SK-N-MC (cell line): ENCODE data around the gene CCDC54.

Experiments
- DNase-seq: peaks from one replicate; pipeline ENCODE4 v3.0.0-alpha.2; 2011; ENCODE audit warnings: low read depth, low spot score
- H3K27ac ChIP-seq: fragments of 200-600 bp; sonication (generic); 2 replicates; pipeline ENCODE4 v1.5.1; 2016; ENCODE audit warnings: mixed run types
- H3K36me3 ChIP-seq: fragments of 200-600 bp; sonication (generic); 2 replicates; pipeline ENCODE4 v1.6.1; 2017; ENCODE audit warnings: antibody characterized with exemption, low read length, mixed read lengths; ENCODE audit not compliant: insufficient read depth
- H3K4me3 ChIP-seq: fragments of 200-600 bp; sonication (generic); 2 replicates; pipeline ENCODE4 v1.5.1; 2016
- H3K9ac ChIP-seq: fragments of 200-600 bp; sonication (generic); 2 replicates; pipeline ENCODE4 v1.8.0; 2017; ENCODE audit warnings: mixed run types, mixed read lengths; ENCODE audit not compliant: insufficient read length
- H3K9me3 ChIP-seq: fragments of 200-600 bp; sonication (generic); 2 replicates; pipeline ENCODE4 v1.6.1; 2017; ENCODE audit warnings: low read depth, mild to moderate bottlenecking, antibody characterized with exemption, low read length, moderate library complexity, mixed read lengths
- EZH2 ChIP-seq: fragments of 200-600 bp; sonication (generic); IDR thresholded peaks from one replicate; pipeline ENCODE4 v1.6.1; 2017; ENCODE audit warnings: antibody characterized with exemption
- FOXP2 ChIP-seq: optimal IDR thresholded peaks from 2 replicates; pipeline ENCODE3; 2011; ENCODE audit warnings: mild to moderate bottlenecking, moderate library complexity; ENCODE audit not compliant: insufficient read depth; ENCODE audit errors: extremely low read length, control extremely low read depth
- POLR2AphosphoS5 ChIP-seq: IDR thresholded peaks from 2 replicates; pipeline ENCODE4 v1.6.1; 2012; ENCODE audit warnings: mild to moderate bottlenecking, low read depth, low read length, borderline replicate concordance

CCDC54 gene

GRCh38 chr3:107361633-107362032 is 15.6 kb upstream of the CCDC54 start:
- no peak for DNase-seq
- no peak overlapping the region for H3K4me3 ChIP-seq
- H3K36me3 ChIP-seq: no peaks in the 10 kb centered on the region
- no peak overlapping the region for H3K9ac ChIP-seq
- no peak for TF ChIP-seq FOXP2
- no peak for TF ChIP-seq EZH2
- TF ChIP-seq POLR2AphosphoS5: no peak
- no peaks in the 10 kb centered on the region for H3K9me3 ChIP-seq
- H3K27ac ChIP-seq: no peak overlapping the region

- Histone ChIP-seq H3K9me3 (no peaks in the 10 kb centered on the region), H3K27ac (no peak overlapping the region), H3K9ac (no peak overlapping the region), H3K36me3 (no peaks in the 10 kb centered on the region), H3K4me3 (no peak overlapping the region)
- no peak for TF ChIP-seq POLR2AphosphoS5
- no peak for TF ChIP-seq EZH2
- TF ChIP-seq FOXP2: no peak
- DNase-seq: no peak
Measured at GRCh38 chr3:107365051-107365450, 12.2 kb upstream of the CCDC54 start.

- Histone ChIP-seq H3K27ac (peak overlapping the region; percentile 81; the same call in 1 of the 2 replicates), H3K36me3 (no peaks in the 10 kb centered on the region)
- no peak for DNase-seq
Measured at GRCh38 chr3:107366766-107367165, 10.5 kb upstream of the CCDC54 start.

GRCh38 chr3:107367353-107367752 is 9.9 kb upstream of the CCDC54 start:
- Histone ChIP-seq H3K27ac (peak overlapping the region; percentile 81), H3K9ac (peak overlapping the region; percentile 46), H3K4me3 (0 out of 2 replicates have a peak overlapping the region, but pooled peaks have one; percentile 38), H3K36me3 (no peaks in the 10 kb centered on the region), H3K9me3 (no peaks in the 10 kb centered on the region)
- TF ChIP-seq POLR2AphosphoS5 (no peak; the same call in 1 of the 2 replicates), FOXP2 (no peak), EZH2 (no peak)
- DNase-seq: peak; percentile 67

More at GRCh38 chr3:107366766-107367165, 10.5 kb upstream of the CCDC54 start:
- H3K4me3 ChIP-seq: no peak overlapping the region
- no peak overlapping the region for H3K9ac ChIP-seq
- H3K9me3 ChIP-seq: no peaks in the 10 kb centered on the region
- no peak for TF ChIP-seq POLR2AphosphoS5
- no peak for TF ChIP-seq EZH2
- no peak for TF ChIP-seq FOXP2

- DNase-seq: no peak
- Histone ChIP-seq H3K36me3 (no peaks in the 10 kb centered on the region), H3K9ac (no peak overlapping the region), H3K4me3 (peak overlapping the region; percentile 35), H3K27ac (0 out of 2 replicates have a peak overlapping the region, but pooled peaks have one; percentile 33), H3K9me3 (no peaks in the 10 kb centered on the region)
- TF ChIP-seq POLR2AphosphoS5: no peak
- TF ChIP-seq FOXP2: no peak
- no peak for TF ChIP-seq EZH2
Measured at GRCh38 chr3:107368654-107369398, 8.4 kb upstream of the CCDC54 start.

GRCh38 chr3:107369791-107370190 is 7.4 kb upstream of the CCDC54 start:
- no peak for TF ChIP-seq FOXP2
- TF ChIP-seq POLR2AphosphoS5: no peak
- no peak for TF ChIP-seq EZH2
- no peak for DNase-seq
- H3K4me3 ChIP-seq: no peak overlapping the region
- no peak overlapping the region for H3K27ac ChIP-seq
- H3K36me3 ChIP-seq: no peaks in the 10 kb centered on the region
- no peaks in the 10 kb centered on the region for H3K9me3 ChIP-seq
- H3K9ac ChIP-seq: no peak overlapping the region

- TF ChIP-seq FOXP2: no peak
- no peak overlapping the region for H3K9ac ChIP-seq
- H3K9me3 ChIP-seq: no peaks in the 10 kb centered on the region
- H3K4me3 ChIP-seq: no peak overlapping the region
- H3K36me3 ChIP-seq: no peaks in the 10 kb centered on the region
- H3K27ac ChIP-seq: no peak overlapping the region
- DNase-seq: no peak
Measured at GRCh38 chr3:107370907-107371306, 6.3 kb upstream of the CCDC54 start.

GRCh38 chr3:107372506-107372905 is 4.7 kb upstream of the CCDC54 start:
- no peak for DNase-seq
- Histone ChIP-seq H3K36me3 (no peaks in the 10 kb centered on the region), H3K9ac (no peak overlapping the region), H3K9me3 (no peaks in the 10 kb centered on the region), H3K27ac (no peak overlapping the region), H3K4me3 (no peak overlapping the region)
- TF ChIP-seq EZH2 (no peak), FOXP2 (no peak), POLR2AphosphoS5 (no peak)

- H3K9me3 ChIP-seq: no peaks in the 10 kb centered on the region
- TF ChIP-seq EZH2 (no peak), FOXP2 (no peak), POLR2AphosphoS5 (no peak)
- DNase-seq: no peak
- H3K36me3 ChIP-seq: no peaks in the 10 kb centered on the region
- H3K9ac ChIP-seq: no peak overlapping the region
- H3K4me3 ChIP-seq: no peak overlapping the region
- H3K27ac ChIP-seq: no peak overlapping the region
Measured at GRCh38 chr3:107373896-107374295, 3.3 kb upstream of the CCDC54 start.
